NCI-H2227 treated with DMSO at 0.1 percent for 48 hours (cell line): ENCODE results near the gene NDUFA11.
A peak's percentile ranks its signal among the peaks of the same experiment; 100 is the strongest.
"Not testable (repeated sequence)": the region's sequence is repeated elsewhere in the genome, so short reads cannot be mapped to it uniquely, and the experiment has no call there.

Experiments
- DNase-seq: peaks from one replicate; lab custom pipeline; 2025; lab: John Stamatoyannopoulos, UW

NDUFA11 gene

GRCh38 chr19:5889288-5889971 is 14.2 kb downstream of the NDUFA11 start:
- DNase-seq, result no peak

DNA sequence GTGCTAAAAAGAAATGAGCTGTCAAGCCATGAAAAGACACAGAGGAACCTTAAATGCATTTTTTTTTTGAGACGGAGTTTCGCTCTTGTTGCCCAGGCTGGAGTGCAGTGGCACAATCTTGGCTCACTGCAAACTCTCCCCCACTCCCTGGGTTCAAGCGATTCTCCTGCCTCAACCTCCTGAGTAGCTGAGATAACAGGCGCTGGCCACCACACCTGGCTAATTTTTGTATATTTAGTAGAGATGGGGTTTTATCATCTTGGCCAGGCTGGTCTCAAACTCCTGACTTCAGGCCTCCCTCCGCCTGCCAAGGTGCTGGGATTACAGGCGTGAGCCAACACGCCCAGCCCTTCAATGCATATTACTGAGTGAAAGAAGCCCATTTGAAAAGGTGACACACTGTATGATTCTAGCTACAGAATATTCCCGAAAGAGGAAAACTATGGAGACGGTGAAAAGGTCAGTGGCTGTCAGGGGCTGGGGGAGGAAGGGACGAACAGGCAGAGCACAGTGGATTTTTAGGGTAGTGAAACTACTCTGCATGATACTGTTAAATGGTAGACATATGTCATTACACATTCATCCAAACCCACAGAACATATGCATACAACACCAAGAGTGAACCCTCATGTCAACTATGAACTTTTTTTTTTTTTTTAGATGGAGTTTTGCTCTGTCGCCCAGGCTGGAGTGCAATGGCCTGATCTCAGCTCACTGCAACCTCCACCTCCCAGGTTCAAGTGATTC is 19.4 kb downstream of the NDUFA11 start:
- DNase-seq, result not testable (repeated sequence)

GRCh38 chr19:5883157-5883873 is 20.3 kb downstream of the NDUFA11 start:
- not testable (repeated sequence) for DNase-seq

- DNase-seq, result no peak
Observed at GRCh38 chr19:5882421-5882968, 21.1 kb downstream of the NDUFA11 start.

DNA sequence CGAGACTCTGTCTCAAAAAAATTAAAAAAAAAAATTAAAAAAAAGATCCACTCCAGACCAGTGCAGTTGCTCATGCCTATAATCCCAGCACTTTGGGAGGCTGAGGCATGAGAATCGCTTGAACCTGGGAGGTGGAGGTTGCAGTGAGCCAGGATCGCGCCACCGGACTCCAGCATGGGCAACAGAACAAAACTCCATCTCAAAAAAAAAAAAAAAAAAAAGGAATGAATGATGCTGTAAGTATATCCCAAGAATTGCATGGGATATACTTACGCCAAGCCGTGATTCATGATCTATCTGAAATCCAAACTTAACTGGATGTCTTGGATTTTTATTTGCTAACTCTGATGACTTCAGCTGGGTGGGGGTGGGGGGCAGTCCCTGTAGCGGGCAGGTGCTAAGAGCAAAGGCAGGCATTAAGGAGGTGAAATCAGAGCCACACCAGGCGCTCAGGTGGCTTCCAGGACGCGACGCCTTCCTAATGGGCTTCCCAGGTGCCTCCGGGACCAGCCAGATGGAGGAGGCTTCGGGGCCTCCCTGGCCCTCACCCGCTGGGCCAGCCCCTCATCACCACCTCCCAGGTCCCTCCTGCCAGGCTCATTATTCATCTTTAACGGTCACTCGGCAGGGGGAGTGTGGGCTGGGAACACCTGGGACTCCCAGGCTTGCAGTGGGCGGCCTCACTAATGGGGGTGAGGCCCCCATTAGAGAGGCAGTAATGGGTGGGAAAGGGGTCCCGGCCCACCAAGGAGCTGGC is 21.9 kb downstream of the NDUFA11 start:
- no peak for DNase-seq

- DNase-seq, result peak; percentile 13
Observed at GRCh38 chr19:5880604-5881078, 22.9 kb downstream of the NDUFA11 start.

GRCh38 chr19:5880196-5880595 is 23.4 kb downstream of the NDUFA11 start:
- no peak for DNase-seq

- DNase-seq, result no peak
Observed at GRCh38 chr19:5877882-5878281, 25.7 kb downstream of the NDUFA11 start.

DNA sequence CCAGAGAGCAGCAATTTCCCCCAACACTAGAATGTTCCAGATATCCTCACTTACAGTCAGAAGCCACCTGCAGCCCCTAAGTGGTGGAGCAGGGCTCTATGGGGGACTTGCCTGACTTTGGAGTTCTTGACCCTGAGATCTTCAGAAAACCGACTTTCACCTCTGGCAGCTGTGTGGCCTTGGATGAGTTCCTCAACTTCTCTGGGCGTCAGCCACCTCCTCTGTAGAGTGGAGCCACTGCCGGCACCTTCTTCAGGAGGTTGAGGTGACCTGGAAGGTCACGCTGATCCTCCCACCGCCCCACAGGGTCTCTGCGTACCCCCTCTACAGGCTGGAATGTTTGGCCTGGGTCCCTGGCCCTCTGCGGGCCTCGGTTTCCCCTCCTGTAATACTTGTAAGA is 26.2 kb downstream of the NDUFA11 start:
- DNase-seq, result no peak

DNA sequence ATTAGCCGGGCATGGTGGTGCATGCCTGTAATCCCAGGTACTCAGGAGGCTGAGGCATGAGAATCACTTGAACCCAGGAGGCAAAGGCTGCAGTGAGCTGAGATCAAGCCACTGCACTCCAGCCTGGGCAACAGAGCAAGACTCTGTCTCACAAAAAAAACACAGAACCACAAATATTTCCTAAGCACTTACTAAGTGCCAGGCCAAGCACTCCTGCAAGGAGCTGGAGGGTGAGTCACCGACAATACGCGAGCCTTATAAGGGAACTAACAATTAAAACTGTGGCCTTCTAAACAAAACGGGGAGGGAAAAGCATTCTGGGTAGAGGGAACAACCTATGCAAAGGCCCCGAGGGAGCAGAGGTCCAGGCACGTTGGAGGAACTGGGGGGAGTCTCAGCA is 29.1 kb downstream of the NDUFA11 start:
- not testable (repeated sequence) for DNase-seq

DNA sequence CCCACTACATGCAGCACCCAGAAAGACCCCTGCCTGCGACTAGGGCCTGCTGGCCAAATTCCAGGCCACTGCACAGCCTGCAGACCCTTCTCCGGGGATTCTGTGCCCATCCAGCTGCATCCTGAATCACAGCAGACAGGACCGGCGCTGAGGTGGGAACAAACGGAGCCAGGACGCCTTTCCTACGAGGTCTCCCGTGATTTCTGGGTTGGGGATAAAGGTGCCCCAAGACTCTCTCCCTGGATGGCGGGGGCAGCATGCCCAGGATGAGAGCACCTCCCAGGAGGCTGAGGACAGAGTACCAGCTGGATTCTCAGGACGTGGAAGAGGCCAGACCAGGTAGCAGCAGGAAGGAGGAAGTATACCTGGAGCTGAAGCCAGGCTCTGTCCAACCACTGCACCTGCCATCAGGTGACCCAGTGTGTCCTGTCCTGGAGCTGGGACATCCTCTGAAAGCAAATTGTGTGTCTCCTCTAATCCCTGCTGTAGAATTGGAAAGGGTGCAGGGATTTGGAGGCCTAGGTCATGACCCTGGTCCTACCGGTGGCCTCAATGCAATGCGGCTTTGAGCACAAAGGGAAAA is 29.9 kb downstream of the NDUFA11 start:
- DNase-seq, result no peak

DNA sequence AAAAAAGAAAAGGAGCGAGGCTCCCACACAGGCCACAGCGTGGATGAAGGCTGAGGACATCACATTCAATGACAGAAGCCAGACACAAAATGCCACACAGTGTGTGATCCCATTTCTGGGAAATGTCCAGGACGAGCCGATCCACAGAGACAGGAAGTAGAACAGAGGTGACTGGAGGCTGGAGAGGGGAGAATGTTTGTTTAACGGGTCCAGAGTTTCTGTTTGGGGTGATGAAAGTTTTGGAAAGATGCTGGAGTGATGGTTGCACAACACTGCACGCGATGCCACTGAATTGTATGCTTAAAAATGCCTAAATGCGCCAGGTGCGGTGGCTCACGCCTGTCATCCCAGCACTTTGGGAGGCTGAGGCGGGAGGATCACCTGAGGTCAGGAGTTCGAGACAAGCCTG is 32.6 kb downstream of the NDUFA11 start:
- no peak for DNase-seq

DNA sequence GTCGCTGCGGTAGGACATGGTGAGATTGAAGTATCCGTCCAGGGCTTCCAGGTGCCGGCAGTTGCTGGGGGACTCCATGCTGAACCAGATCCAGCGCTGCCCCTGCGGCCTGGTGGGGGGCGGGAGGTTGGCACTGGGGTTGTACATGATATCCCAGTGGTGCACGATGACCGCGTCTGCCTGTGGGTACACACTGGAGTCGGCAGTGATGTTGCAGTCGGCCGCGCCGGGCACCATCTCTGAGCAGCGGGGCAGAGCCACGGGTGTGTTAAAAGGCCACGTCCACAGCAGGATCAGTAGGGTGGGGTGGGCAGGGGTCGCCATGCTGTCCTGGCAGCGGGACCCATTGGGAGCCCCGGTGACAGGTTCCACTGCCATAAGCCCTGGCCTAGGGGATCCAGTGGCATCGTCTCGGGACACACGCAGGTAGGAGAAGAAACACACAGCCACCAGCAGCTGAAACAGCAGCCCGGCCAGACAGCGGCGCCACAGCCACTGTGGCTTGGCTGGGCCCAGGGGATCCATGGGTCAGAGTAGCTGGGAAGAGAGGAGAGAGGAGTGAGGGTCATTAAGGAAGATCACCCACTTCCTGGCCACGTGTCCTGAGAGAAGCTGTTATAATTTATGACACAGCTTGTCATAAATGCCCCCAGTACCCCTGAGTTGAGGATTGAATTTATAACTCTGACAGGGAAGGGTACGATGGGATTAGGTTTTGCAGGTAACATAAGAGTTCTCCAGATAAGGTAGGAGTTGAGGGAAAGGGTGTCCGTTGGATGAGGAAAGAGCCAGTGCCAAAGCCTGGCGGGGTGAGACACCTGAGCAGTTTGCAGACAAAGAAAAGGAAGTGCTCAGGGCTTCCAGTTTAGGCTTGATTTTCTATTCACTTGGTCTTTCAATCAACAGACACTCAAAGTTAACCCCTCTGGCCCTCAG is 36.1 kb downstream of the NDUFA11 start:
- no peak for DNase-seq

GRCh38 chr19:5865772-5866171 is 37.8 kb downstream of the NDUFA11 start:
- no peak for DNase-seq

DNA sequence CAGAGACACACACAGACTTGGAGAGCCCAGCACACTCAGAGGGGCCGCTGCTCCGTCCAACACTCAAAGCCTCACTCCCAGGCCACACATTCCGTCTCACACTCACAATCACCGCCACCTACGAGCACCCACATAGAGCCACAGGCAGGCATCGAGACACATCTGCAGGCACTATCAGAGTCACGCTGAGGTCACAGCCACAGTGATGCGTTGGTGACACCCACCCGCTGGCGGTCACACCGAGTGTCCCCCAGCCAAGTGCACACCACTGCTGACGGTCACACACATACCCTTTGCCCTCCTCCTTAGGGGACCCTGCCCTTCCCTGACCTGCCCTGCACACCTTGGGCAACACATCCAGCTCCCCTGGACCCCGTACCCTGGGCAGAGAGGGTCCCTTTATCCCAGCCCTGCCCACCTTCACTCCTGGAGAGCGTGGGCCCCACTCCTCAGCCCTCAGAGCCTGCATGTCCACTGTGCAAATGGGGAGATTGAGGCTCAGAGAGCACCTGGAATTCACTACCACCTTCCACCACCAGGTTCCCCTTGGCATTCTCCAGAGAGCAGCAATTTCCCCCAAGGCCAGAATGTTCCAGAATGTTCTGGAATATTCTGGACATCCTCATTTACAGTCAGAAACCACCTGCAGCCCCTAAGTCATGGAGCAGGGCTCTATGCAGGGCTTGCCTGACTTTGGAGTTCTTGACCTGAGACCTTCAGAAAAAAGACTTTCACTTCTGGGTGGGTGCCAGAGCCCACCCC is 38.7 kb downstream of the NDUFA11 start:
- DNase-seq, result no peak

DNA sequence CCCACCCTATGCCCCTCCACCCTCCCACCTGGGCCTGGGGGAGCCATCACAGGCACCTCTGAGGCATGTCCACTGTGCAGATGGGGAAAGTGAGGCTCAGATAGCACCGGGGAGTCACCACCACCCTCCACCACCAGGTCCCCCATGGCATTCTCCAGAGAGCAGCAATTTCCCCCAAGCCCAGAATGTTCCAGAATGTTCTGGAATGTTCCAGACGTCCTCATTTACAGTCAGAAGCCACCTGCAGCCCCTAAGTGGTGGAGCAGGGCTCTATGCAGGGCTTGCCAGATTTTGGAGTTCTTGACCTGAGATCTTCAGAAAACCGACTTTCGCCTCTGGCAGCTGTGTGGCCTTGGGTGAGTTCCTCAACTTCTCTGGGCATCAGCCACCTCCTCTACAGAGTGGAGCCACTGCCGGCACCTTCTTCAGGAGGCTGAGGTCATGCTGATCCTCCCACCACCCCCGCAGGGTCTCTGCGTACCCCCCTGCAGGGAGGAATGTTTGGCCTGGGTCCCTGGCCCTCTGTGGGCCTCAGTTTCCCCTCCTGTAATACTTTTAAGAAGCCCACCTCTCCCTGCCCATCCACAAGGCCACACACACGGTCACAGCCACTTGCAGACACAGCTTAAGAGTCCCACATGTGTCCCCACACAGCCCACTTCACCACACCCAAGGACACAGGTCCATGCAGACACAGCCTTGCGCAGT is 39.4 kb downstream of the NDUFA11 start:
- no peak for DNase-seq

DNA sequence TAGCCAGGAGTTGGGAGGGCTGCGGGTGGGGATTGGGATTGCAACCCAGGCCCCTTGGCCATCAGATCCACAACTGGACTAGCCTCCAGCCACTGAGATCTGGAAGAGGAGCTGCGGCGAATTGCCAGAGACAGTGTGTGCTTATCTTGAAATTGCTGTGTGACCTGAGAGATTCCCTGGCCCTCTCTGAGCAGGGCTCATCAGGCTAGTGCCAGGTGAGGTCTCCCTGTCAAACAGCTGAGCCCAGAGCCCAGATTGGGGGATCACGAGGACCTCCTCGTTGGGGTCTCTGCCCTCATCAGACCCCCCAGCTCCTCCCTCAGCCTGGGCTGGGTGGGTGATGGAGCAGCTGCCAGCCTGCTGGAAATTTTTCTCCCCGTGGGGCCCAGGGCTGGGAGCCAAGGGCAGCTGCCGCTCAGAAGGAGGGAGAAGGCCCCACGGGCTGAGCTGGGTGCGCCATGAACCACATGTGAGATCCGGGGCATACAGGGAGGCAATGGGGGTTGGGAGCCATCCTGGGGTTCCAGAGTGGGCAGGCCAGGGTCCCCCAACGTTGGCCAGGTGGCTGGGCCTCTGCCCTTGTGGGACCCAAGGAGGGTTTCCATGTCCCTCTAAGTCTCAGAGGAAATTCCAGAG is 40.4 kb downstream of the NDUFA11 start:
- no peak for DNase-seq
